OCI-M2 (cell line): ENCODE results near the gene PCDH17.

Experiments
- DNase-seq: peaks from one replicate; lab custom pipeline; 2025; ENCODE audit not compliant: unreplicated experiment; lab: John Stamatoyannopoulos, UW

Gene PCDH17

GRCh38 chr13:57635541-57636085, 4.1 kb downstream of the PCDH17 start:
- no peak for DNase-seq

- no peak for DNase-seq
These were observed 5.3 kb downstream of the PCDH17 start for GRCh38 chr13:57636816-57637215.

GRCh38 chr13:57637515-57637914, 6.0 kb downstream of the PCDH17 start:
- no peak for DNase-seq

GRCh38 chr13:57638186-57638890, 6.8 kb downstream of the PCDH17 start:
- no peak for DNase-seq

- no peak for DNase-seq
These were observed 9.1 kb downstream of the PCDH17 start for GRCh38 chr13:57640607-57641006.

GRCh38 chr13:57641051-57641450, 9.5 kb downstream of the PCDH17 start:
- no peak for DNase-seq

GRCh38 chr13:57644106-57644505, 12.6 kb downstream of the PCDH17 start:
- DNase-seq = no peak

- DNase-seq = no peak
These were observed 21.9 kb downstream of the PCDH17 start for GRCh38 chr13:57653229-57653989.

GRCh38 chr13:57665481-57665880, 33.9 kb downstream of the PCDH17 start:
- no peak for DNase-seq

- DNase-seq = no peak
These were observed 34.8 kb downstream of the PCDH17 start for GRCh38 chr13:57666131-57666953.

GRCh38 chr13:57672168-57672567, 40.6 kb downstream of the PCDH17 start:
- DNase-seq = no peak

GRCh38 chr13:57673197-57673596, 41.7 kb downstream of the PCDH17 start:
- DNase-seq = no peak

GRCh38 chr13:57675526-57675925, 44.0 kb downstream of the PCDH17 start:
- no peak for DNase-seq

GRCh38 chr13:57680609-57681008, 49.1 kb downstream of the PCDH17 start:
- no peak for DNase-seq

GRCh38 chr13:57682128-57682716, 50.7 kb downstream of the PCDH17 start:
- DNase-seq = no peak

- no peak for DNase-seq
These were observed 67.3 kb downstream of the PCDH17 start for GRCh38 chr13:57698851-57699250.

GRCh38 chr13:57704031-57704430, 72.5 kb downstream of the PCDH17 start:
- DNase-seq = no peak

- DNase-seq = no peak
These were observed 84.8 kb downstream of the PCDH17 start for GRCh38 chr13:57716295-57716694.

- no peak for DNase-seq
These were observed 93.1 kb downstream of the PCDH17 start for GRCh38 chr13:57724486-57725272.

GRCh38 chr13:57725480-57725879, 93.9 kb downstream of the PCDH17 start:
- no peak for DNase-seq
